Measurements from ENCODE around the gene JPT2.

JPT2 gene

DNA sequence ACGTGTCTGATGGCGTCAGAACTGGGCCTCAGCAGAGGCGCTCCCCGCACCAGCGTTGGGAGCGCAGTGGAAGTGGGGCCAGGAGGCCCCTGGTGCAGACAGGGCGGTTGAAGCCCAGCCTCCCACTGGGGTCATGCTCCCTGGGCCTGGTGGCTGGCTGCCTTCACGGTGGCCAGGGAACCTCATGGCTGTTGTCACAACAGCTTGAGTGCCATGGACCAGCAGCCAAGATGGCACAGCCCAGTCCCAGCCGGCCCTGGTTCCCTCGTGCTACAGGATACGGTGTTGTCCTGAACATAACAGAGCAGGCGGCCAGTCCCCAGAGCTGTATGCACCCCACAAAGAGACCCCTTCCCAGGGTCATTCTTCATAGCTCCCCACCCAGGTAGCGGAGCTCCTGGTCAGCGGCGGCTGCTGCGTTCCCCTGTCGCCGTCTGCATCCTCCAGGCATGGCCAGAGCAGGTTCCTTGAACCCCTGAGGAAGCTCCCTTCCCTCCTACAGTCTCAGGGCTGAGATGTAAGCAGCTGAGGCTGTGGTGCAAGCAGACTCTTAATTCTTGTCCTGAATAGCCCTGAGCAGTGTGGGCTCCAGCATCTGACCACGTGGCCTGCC is 63.6 kb downstream of the JPT2 start:
- no peaks in the 10 kb centered on the region for H3K4me1 ChIP-seq (ENCODE audit: control insufficient read depth, insufficient read depth, low read length)
- H3K4me3 ChIP-seq (ENCODE audit: low read length) = no peak overlapping the region
- peaks cover 34% of the 10 kb centered on the region for H3K36me3 ChIP-seq (ENCODE audit: control insufficient read depth, insufficient read depth, low read length, severe bottlenecking)
- no peaks in the 10 kb centered on the region for H3K9me3 ChIP-seq (ENCODE audit: control insufficient read depth, low read length)
- no peak for DNase-seq (ENCODE audit: low read depth)
- no peaks in the 10 kb centered on the region for H3K27me3 ChIP-seq (replicated peaks; ENCODE audit: control insufficient read depth, insufficient read depth, low read length)
- H3K9ac ChIP-seq (ENCODE audit: low read length) = no peak overlapping the region

DNA sequence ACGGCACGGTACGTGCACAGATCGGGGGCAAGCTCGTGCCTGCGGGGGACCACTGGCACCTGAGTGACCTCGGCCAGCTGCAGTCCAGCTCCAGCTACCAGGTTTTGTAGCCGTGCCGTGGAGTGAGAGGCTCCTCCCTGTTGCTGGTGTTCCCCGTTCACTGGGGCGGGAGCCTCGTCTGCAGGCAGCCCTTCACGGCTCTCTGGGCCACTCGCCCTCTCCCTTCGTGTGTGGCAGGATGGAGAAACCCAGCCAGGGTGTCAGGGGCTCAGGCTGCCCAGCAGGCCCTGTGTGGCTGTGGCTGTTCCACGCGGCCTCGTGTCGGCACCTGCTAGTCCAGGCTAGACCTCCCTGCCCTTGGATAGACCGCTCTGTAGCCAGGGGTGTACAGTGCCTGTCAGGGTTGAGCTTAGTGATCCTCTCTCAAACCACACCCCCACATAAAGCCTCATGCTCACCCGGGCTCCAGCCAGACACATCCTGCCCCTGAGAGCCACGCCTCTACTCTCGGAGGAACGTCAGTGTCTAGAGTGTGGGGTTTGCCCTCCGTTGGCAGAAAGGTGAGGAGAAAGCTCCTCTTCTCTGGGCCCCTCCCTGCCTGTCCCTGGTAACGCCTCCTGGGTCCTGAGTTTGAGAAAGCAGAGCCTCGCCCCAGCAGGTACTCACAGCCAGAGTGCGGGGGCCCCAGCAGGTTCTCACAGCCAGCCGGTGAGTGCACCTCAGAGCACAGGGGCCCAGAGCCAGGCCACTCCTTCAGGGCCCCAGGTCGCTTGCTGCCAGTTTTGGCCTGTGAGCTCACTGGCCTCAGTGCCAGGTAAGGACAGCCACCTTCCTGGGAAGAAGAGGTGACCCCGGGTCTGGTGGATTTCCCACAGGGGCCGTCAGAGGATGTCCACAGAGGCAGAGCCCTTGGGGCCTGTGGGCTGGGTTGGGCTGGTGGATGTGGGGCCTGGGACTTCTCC is 65.6 kb downstream of the JPT2 start:
- H3K4me3 ChIP-seq (ENCODE audit: low read length) = no peak overlapping the region
- no peak for DNase-seq (ENCODE audit: low read depth)

GRCh38 chr16:1744338-1744840 is 66.3 kb downstream of the JPT2 start:
- Histone ChIP-seq H3K4me1 (ENCODE audit: control insufficient read depth, insufficient read depth, low read length) (no peaks in the 10 kb centered on the region), H3K36me3 (ENCODE audit: control insufficient read depth, insufficient read depth, low read length, severe bottlenecking) (peaks cover 60% of the 10 kb centered on the region), H3K27me3 (replicated peaks; ENCODE audit: control insufficient read depth, insufficient read depth, low read length) (no peaks in the 10 kb centered on the region), H3K9ac (ENCODE audit: low read length) (no peak overlapping the region), H3K9me3 (ENCODE audit: control insufficient read depth, low read length) (no peaks in the 10 kb centered on the region), H3K4me3 (ENCODE audit: low read length) (no peak overlapping the region)
- no peak for DNase-seq (ENCODE audit: low read depth)

More for the DNA sequence above, 65.6 kb downstream of the JPT2 start:
- H3K27me3 ChIP-seq (replicated peaks; ENCODE audit: control insufficient read depth, insufficient read depth, low read length) = no peaks in the 10 kb centered on the region
- H3K4me1 ChIP-seq (ENCODE audit: control insufficient read depth, insufficient read depth, low read length) = no peaks in the 10 kb centered on the region
- no peaks in the 10 kb centered on the region for H3K9me3 ChIP-seq (ENCODE audit: control insufficient read depth, low read length)
- no peak overlapping the region for H3K9ac ChIP-seq (ENCODE audit: low read length)
- H3K36me3 ChIP-seq (ENCODE audit: control insufficient read depth, insufficient read depth, low read length, severe bottlenecking) = peaks cover 53% of the 10 kb centered on the region

DNA sequence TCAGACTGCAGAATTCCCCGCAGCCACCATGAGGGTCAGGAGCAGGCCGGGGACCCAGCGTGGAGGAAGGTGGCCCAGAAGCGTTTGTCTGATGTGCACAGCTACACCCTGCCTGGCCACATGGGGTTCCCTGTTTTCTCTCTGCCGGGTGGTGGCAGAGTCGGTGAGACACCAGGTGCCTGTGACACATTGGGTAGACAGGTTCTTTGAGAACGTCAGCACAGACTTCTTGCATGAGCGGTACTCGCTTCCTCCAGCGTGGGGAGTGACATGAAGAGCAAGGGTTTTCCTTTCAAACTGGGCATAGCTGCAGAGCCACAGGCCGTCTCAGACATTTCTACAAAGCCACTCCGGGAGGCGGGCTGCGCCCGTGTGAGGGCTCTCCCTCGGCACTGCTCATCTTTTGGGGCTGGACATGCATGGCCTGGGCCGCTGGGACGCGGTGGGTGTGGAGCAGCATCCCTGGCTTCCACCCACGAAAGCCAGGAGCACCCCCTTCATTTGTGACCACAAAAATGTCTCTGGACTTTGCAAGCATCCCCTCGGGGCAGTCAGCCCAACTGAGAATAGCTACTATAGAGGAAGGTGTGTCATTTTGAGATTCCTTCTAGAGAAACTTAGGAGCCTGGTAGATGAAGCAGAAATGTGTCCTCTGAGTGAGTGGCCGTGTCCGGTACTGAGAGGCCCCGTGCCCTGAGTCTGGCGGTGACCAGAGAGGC is 67.3 kb downstream of the JPT2 start:
- Histone ChIP-seq H3K36me3 (ENCODE audit: control insufficient read depth, insufficient read depth, low read length, severe bottlenecking) (peaks cover 61% of the 10 kb centered on the region), H3K4me1 (ENCODE audit: control insufficient read depth, insufficient read depth, low read length) (peaks cover 4% of the 10 kb centered on the region), H3K4me3 (ENCODE audit: low read length) (no peak overlapping the region), H3K27me3 (replicated peaks; ENCODE audit: control insufficient read depth, insufficient read depth, low read length) (no peaks in the 10 kb centered on the region), H3K9ac (ENCODE audit: low read length) (no peak overlapping the region), H3K9me3 (ENCODE audit: control insufficient read depth, low read length) (no peaks in the 10 kb centered on the region)
- DNase-seq (ENCODE audit: low read depth) = peak; percentile 92

- H3K9me3 ChIP-seq (ENCODE audit: control insufficient read depth, low read length) = no peaks in the 10 kb centered on the region
- no peak overlapping the region for H3K4me3 ChIP-seq (ENCODE audit: low read length)
- no peak overlapping the region for H3K9ac ChIP-seq (ENCODE audit: low read length)
- peak; percentile 90 for DNase-seq (ENCODE audit: low read depth)
- peaks cover 4% of the 10 kb centered on the region for H3K4me1 ChIP-seq (ENCODE audit: control insufficient read depth, insufficient read depth, low read length)
- no peaks in the 10 kb centered on the region for H3K27me3 ChIP-seq (replicated peaks; ENCODE audit: control insufficient read depth, insufficient read depth, low read length)
- H3K36me3 ChIP-seq (ENCODE audit: control insufficient read depth, insufficient read depth, low read length, severe bottlenecking) = peaks cover 58% of the 10 kb centered on the region
These were observed 68.0 kb downstream of the JPT2 start for GRCh38 chr16:1745900-1746692.

- peaks cover 4% of the 10 kb centered on the region for H3K4me1 ChIP-seq (ENCODE audit: control insufficient read depth, insufficient read depth, low read length)
- H3K27me3 ChIP-seq (replicated peaks; ENCODE audit: control insufficient read depth, insufficient read depth, low read length) = no peaks in the 10 kb centered on the region
- H3K9ac ChIP-seq (ENCODE audit: low read length) = no peak overlapping the region
- H3K36me3 ChIP-seq (ENCODE audit: control insufficient read depth, insufficient read depth, low read length, severe bottlenecking) = peaks cover 65% of the 10 kb centered on the region
- H3K4me3 ChIP-seq (ENCODE audit: low read length) = no peak overlapping the region
- H3K9me3 ChIP-seq (ENCODE audit: control insufficient read depth, low read length) = no peaks in the 10 kb centered on the region
- DNase-seq (ENCODE audit: low read depth) = no peak
These were observed 68.7 kb downstream of the JPT2 start for GRCh38 chr16:1746693-1747195.

DNA sequence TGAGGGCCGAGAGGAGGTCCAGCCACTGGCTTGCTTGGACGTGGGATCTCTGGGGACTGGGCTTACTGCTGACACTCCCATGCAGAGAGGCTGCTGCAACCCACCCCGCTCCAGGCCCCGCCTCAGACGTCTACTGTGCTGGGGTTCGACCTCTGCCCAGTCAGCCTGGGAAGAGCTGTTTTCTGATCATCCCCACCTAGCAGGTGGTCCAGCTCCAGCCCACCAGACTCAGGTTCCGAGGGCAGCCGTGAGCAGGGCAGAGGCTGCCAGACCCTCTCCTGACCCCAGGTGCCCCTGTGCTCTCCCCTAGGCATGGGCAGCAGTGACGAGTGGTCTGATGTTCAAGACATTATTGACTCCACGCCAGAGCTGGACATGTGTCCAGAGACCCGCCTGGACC is 69.9 kb downstream of the JPT2 start:
- Histone ChIP-seq H3K36me3 (ENCODE audit: control insufficient read depth, insufficient read depth, low read length, severe bottlenecking) (peaks cover 71% of the 10 kb centered on the region), H3K4me3 (ENCODE audit: low read length) (no peak overlapping the region), H3K27me3 (replicated peaks; ENCODE audit: control insufficient read depth, insufficient read depth, low read length) (no peaks in the 10 kb centered on the region), H3K9ac (ENCODE audit: low read length) (no peak overlapping the region), H3K9me3 (ENCODE audit: control insufficient read depth, low read length) (no peaks in the 10 kb centered on the region), H3K4me1 (ENCODE audit: control insufficient read depth, insufficient read depth, low read length) (peaks cover 4% of the 10 kb centered on the region)
- no peak for DNase-seq (ENCODE audit: low read depth)

DNA sequence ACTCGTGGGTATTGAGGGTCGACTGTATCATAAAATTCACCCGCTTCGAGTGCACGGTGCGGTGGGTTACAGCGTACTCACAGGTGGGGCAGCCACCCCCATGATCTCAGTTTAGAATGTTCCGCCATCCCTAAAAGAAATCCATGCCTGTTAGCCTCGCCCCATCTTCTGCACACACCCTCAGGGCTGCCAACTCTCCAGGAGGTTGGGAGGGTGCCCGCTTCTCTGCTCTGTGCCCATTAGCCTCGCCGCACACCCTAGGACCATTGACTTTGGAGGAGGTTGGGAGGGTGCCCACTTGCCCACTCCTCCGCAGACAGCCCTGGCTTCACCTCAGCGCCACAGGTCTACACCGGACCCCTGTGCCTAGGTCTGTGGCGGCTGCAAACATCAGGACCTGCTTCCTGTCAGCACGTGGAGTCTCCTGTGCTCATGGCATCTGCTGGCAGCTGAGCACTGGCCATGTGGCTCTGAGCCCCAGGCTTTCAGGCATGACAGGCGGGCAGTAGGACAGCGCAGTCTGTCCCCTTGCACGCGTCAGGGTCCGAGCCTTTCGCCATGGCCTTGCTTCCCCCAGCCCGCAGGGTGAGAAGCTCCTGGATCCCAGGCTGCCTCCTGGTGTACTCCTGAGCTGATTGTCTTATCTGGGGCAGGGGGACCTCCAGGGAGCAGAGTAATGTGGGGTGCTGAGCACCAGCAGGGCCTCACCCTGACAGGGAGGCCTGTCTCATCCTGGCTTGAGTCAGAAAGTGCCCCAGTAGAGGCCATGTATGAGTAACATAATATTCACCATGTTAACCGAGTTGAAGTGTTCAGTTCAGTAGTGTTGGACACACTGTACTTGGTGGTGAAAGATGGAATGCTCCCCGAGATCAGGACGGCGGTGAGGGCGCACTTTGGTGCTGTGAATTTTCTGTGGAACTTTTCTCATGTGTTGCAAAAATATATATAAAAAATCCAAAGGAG is 71.4 kb downstream of the JPT2 start:
- H3K9me3 ChIP-seq (ENCODE audit: control insufficient read depth, low read length) = no peaks in the 10 kb centered on the region
- H3K36me3 ChIP-seq (ENCODE audit: control insufficient read depth, insufficient read depth, low read length, severe bottlenecking) = peaks cover 68% of the 10 kb centered on the region
- H3K4me1 ChIP-seq (ENCODE audit: control insufficient read depth, insufficient read depth, low read length) = peaks cover 4% of the 10 kb centered on the region
- no peak overlapping the region for H3K4me3 ChIP-seq (ENCODE audit: low read length)
- no peaks in the 10 kb centered on the region for H3K27me3 ChIP-seq (replicated peaks; ENCODE audit: control insufficient read depth, insufficient read depth, low read length)
- H3K9ac ChIP-seq (ENCODE audit: low read length) = no peak overlapping the region
- peak; percentile 3 for DNase-seq (ENCODE audit: low read depth)
